Measurements from ENCODE around the gene HTR2A. TPM values are rescaled to one million over a fixed set of nuclear protein-coding genes. Genes with fewer than 3 reads are reported as not detected.

Gene HTR2A
- total RNA-seq, 1 donor from 2014 or later = not detected

GRCh38 chr13:46795321-46795720, 101.5 kb downstream of the HTR2A start:
- DNase-seq (ENCODE audit: low spot score in 2 of 2) = no peak
- H3K4me3 ChIP-seq = peak overlapping the region in 1 of 2 donors; percentile 86
- peak overlapping the region; percentile 92 for H3K27ac ChIP-seq
- peaks cover 10 to 32% of the 10 kb centered on the region in 2 donors for H3K4me1 ChIP-seq
- peaks cover 7 to 10% of the 10 kb centered on the region in 2 donors for H3K36me3 ChIP-seq
- intact Hi-C loops (cut with DNase I) = loop anchor here (5.0 to 10.0 kb wide), 3 partner anchors 33 to 289 kb away; partner anchors contain the start of gene LRCH1
- no peaks in the 10 kb centered on the region for H3K9me3 ChIP-seq
- TF ChIP-seq, protein P1, sequence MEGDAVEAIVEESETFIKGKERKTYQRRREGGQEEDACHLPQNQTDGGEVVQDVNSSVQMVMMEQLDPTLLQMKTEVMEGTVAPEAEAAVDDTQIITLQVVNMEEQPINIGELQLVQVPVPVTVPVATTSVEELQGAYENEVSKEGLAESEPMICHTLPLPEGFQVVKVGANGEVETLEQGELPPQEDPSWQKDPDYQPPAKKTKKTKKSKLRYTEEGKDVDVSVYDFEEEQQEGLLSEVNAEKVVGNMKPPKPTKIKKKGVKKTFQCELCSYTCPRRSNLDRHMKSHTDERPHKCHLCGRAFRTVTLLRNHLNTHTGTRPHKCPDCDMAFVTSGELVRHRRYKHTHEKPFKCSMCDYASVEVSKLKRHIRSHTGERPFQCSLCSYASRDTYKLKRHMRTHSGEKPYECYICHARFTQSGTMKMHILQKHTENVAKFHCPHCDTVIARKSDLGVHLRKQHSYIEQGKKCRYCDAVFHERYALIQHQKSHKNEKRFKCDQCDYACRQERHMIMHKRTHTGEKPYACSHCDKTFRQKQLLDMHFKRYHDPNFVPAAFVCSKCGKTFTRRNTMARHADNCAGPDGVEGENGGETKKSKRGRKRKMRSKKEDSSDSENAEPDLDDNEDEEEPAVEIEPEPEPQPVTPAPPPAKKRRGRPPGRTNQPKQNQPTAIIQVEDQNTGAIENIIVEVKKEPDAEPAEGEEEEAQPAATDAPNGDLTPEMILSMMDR (IDR thresholded peaks at IDR 0.05) = no peak
- no peaks in the 10 kb centered on the region for H3K27me3 ChIP-seq

- H3K36me3 ChIP-seq = peaks cover 49 to 72% of the 10 kb centered on the region in 2 donors
- no peak overlapping the region for H3K27ac ChIP-seq
- peaks cover 0 to 12% of the 10 kb centered on the region in 2 donors for H3K4me1 ChIP-seq
- no peak overlapping the region for H3K4me3 ChIP-seq
- no peaks in the 10 kb centered on the region for H3K9me3 ChIP-seq
- TF ChIP-seq, protein P1 (IDR thresholded peaks at IDR 0.05) = no peak
- intact Hi-C loops (cut with DNase I) = no loop called here
- DNase-seq (ENCODE audit: low spot score in 2 of 2) = no peak
- H3K27me3 ChIP-seq = no peaks in the 10 kb centered on the region
Observed at GRCh38 chr13:46783504-46783903, 113.3 kb downstream of the HTR2A start.

- Histone ChIP-seq H3K4me3 (no peak overlapping the region), H3K9me3 (no peaks in the 10 kb centered on the region), H3K36me3 (peaks cover 45 to 65% of the 10 kb centered on the region in 2 donors), H3K4me1 (peaks cover 0 to 16% of the 10 kb centered on the region in 2 donors), H3K27ac (peak overlapping the region in 1 of 2 donors; percentile 21), H3K27me3 (no peaks in the 10 kb centered on the region)
- DNase-seq (ENCODE audit: low spot score in 2 of 2) = no peak
- intact Hi-C loops (cut with DNase I) = no loop called here
- TF ChIP-seq, protein P1 (IDR thresholded peaks at IDR 0.05) = no peak
Observed at GRCh38 chr13:46782691-46783090, 114.2 kb downstream of the HTR2A start.

- Histone ChIP-seq H3K4me3 (no peak overlapping the region), H3K4me1 (peaks cover 0 to 22% of the 10 kb centered on the region in 2 donors), H3K27me3 (no peaks in the 10 kb centered on the region), H3K27ac (peak overlapping the region in 1 of 2 donors; percentile 21), H3K36me3 (peaks cover 42 to 63% of the 10 kb centered on the region in 2 donors), H3K9me3 (no peaks in the 10 kb centered on the region)
- intact Hi-C loops (cut with DNase I) = no loop called here
- TF ChIP-seq, protein P1 (IDR thresholded peaks at IDR 0.05) = no peak
- DNase-seq (ENCODE audit: low spot score in 2 of 2) = no peak
Observed at GRCh38 chr13:46782066-46782465, 114.8 kb downstream of the HTR2A start.

Other genes starting within 250 kb of the HTR2A start
- gene ESD, start 99.9 kb downstream of the HTR2A start, total RNA-seq = 58.0 TPM